NCI-H1694 treated with DMSO at 0.1 percent for 48 hours (cell line): ENCODE measurements around the gene TTC22.

Source experiments
- DNase-seq: peaks from one replicate; lab custom pipeline; 2025; lab: John Stamatoyannopoulos, UW

TTC22 gene

GRCh38 chr1:54800899-54801759, at the start of gene TTC22:
Gene TTC22, minus strand, starts transcription at chr1:54801323. Its CDS starts 160 bp downstream, at chr1:54801163.
- DNase-seq = no peak

- DNase-seq = no peak
Observed at GRCh38 chr1:54850737-54851136, 49.6 kb upstream of the TTC22 start.

DNA sequence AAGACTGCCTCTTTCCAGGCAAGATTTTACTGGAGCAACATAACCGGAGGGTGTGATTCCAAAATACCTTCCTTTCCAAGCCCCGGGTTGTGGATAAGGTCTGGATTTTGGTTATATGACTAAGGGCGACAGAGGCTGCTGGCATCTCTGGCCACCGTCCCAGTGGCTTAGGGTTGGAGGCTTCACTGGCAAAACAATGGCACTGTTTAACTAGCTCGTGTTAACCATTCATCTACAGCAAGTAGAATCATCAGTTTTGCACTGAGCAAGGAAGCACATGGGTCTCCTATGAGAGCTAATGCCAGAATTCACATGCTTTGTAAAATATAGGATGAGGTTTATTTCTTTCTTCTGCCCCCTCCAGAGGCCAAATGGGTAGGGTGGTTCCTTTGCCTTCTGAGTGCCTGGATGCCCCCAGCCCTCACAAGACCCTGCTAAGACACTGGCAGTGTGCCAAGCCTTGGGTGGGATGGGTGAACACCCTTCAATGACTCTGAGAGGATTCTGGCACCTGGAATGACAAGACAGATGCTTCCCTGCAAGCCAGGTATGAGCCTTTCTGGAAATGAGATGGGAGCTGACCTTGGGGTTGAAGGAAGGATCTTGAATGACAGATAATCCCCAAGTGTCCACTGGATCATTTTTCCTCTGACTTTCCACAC, 49.1 kb upstream of the TTC22 start:
- DNase-seq = no peak

DNA sequence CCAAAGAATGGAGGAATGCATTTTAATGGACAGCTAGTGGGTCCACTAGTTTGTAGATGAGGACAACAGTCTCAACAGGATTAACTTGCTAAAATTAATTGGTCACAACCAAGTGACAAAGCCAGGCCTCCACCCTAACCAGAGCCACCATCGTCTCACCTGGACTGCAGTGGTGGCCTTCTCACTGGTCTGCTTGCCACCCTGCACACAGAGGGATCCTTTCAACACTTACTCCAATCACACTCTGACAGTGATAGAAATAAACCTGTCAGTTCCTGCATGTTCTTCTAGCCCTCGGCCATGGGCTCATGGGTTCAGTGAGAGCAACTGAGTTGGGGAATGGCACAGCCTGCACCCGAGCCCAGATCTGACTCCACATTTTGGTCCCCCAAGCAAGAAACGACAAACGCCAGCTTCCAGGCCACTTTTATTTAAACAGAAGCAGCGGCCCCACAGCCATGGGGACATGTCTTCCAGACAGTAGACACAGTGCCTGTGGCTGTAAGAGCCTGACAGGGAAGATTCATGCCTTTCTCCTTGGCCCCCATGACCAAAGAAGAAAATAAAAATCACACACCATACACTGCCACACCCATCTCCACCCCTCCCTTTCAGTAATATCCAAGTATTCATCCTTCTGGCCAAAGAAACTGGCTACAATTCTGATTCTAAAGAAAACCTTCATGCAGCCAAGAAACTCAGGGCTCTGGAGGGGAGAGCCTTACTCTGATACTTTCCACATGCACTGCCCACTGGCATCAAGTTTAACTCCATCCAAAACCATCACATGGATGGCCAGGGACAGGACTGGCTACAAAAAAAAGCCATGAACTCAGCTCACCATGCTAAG, 48.3 kb upstream of the TTC22 start:
- DNase-seq = no peak

DNA sequence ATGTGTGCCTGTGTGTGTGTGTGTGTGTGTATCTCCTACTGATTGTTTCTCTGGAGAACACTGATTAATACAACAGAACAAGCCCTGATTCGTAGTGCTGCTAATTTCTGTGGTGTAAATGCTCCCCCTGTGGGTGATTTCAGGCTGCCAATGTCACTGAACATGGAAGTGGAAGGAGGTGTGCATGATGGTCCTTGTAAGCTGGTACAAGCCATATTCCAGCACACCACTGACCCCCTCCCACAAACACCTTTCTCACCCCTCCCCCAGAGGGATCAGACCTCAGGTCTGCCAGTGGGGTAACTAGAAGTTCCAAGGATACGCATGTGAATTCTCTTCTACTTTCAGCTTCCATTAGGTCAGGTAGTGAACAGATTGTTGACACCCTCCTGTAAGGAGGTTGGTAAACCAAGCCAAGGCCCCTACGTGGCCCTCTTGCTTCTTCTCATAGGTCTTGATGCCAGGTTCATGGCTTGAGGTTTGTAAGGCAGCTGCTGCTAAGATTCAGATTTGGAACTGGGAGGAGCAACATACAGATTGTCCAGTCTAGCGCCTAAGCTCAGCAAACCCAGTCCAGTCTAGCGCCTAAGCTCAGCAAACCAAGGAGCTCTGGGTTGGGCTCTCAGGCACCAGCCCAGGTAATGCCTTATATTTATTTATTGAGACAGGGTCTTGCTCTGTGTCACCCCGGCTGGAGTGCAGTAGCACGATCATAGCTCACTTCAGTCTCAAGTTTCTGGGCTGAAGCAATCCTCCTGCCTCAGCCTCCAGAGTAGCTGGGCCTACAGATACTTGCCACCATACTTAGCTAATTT, 47.2 kb upstream of the TTC22 start:
- no peak for DNase-seq

DNA sequence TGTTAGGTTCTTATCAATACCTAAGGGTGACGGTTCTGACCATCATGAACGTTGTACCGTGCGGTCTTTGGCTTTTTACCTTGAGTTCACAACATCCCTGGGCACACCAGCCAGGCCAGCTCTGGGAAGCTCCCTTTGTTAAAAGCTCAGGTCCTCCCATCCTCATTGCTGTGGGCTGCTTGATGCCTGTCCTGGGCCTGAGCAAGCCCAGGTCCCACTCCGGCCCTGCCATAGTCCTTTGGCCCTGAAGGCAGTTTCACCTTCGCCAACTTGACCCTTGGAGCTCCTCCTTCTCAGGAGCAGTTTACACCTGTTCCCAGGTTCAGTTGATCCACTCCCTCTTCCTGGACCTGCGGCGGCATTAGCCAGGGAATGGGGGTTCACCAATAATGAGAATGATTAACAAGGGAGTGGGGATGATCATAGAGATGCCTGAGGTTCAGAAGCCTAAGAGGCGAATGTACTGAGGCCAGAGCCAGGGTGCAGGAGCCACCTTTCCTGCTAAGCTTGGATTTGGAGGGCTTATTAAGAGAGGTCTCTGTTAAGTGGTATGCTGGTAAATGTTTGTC, 45.7 kb upstream of the TTC22 start:
- DNase-seq = no peak

DNA sequence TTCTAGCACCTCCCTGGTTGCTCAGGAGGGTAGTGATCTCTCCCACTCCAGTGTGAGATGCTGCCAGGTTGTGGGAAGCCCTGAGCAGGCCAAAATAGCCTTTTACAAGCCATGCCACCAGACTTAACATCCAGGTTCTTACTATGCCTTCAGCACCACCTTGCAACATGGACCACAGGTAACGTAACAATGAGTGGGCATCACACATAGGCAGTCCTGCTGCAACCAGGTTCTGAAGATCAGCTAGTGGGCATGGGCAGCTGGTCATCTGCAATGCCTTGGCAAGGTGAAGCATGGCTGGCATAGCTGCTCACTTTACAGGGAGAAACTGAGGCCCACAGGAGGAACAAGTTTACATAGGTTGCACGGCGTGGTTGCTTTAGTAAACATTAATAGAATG, 45.2 kb upstream of the TTC22 start:
- DNase-seq = no peak

GRCh38 chr1:54845772-54846171, 44.6 kb upstream of the TTC22 start:
- no peak for DNase-seq

- no peak for DNase-seq
Observed at GRCh38 chr1:54844564-54844963, 43.4 kb upstream of the TTC22 start.

DNA sequence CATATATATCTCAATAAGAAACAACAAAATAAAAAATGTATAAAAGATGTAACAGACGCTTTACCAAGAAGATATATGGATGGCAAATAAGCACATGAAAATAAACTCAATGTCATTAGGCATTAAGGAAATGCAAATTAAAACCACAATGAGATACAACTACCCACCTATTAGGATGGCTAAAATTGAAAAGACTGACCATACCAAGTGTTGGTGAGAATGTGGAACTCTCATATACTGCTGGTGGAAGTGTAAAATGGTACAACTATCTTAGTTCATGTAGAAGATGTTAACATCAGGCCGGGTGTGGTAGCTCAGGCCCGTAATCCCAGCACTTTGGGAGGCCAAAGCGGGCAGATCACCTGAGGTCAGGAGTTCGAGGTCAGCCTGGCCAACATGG, 42.3 kb upstream of the TTC22 start:
- DNase-seq = no peak

DNA sequence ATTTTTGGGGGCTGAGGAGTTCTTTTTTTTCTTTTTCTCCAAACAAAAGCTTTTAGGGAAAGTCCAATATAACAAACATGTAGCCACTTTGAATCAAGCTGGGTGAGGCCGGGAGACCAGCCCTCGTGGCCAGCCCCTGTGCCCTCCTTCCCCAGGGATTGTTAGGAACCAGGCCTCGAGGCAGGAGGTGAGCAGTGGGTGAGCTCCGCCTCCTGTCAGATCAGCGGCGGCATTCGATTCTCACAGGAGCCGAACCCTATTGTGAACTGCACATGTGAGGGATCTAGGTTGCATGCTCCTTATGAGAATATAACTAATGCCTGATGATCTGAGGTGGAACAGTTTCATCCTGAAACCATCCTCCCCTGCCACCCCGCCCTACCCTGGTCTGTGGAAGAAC, 41.8 kb upstream of the TTC22 start:
- DNase-seq = no peak

- DNase-seq = no peak
Observed at GRCh38 chr1:54842206-54842915, 41.2 kb upstream of the TTC22 start.

DNA sequence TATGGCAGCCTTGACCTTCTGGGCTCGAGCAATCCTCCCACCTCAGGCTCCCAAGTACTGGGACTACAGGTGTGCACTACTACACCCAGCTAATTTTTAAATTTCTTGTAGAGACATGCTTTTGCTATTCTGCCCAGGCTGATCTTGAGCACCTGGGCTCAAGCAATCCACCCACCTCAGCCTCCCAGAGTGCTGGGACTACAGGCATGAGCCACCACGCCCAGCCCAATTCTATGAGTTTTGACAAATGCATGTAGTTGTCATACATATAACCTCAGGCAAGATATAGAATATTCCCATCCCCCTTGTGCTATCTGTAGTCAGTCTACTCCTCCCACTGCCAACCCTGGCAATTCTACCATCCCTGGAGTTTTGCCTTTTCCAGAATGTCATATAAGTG, 38.7 kb upstream of the TTC22 start:
- DNase-seq = no peak

DNA sequence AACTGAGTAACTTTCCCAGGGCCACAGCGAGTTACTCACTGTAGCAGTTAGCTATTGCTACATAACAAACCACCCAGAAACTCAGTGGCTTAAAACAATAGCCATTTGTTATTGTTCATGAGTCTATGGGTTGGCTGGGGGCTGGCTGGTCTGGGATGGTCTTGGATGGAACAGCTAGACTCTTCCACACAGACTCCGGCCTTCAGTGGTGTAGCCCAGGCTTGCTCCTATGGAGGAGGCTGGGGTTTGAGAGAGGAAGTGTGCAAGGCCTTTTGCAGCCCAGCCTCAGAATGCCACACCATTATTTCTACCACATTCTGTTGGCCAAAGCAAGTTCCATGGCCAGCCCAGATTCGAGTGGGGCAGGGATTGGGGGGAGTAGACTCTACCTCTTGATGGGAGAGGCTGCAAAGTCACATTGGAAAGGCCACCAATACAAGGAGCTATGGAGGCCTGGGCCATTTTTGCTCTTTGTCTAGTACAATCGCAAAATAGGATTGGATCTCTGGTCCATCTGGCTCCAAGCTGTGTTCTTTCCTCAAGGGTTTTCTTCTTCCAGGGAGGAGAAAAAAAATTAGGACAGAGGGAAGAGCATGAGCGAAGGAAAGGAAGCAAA, 37.5 kb upstream of the TTC22 start:
- no peak for DNase-seq

GRCh38 chr1:54837002-54837853, 36.1 kb upstream of the TTC22 start:
- DNase-seq = no peak

- no peak for DNase-seq
Observed at GRCh38 chr1:54836594-54836993, 35.5 kb upstream of the TTC22 start.

- no peak for DNase-seq
Observed at GRCh38 chr1:54835970-54836369, 34.8 kb upstream of the TTC22 start.

DNA sequence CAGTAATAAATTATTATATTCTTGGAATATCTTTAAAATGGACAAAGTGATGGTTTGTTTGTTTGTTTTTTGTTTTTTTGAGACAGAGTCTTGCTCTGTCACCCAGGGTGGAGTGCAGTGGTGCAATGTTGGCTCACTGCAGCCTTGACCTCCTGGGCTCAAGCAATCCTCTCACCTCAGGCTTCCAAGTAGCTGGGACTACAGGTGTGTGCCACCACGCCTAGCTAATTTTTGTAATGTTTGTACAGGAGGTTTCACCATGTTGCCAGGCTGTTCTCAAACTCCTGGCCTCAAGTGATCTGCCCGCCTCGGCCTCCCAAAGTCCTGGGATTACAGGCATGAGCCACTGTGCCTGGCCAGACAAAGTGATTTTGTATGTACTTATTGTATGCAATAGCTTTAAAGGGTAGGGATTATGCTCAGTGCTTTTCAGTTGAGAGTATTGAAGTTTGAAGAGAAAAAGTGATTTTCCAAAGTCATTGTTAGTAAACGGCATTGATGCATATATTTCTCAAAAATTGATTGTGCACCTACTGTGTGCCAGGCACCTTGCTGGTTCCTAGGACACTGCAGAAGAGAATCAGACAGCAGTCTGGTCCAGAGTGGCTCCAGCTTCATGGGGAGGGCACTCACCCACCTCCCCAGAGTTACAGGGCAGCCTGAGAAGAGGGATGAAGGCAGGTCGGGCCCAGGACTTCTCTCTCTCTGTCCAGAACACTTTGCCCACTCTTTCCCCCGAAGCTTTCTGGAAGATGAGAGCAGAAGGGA, 34.2 kb upstream of the TTC22 start:
- no peak for DNase-seq
